BLaER1 treated with 17β-estradiol and CSF1 and Interleukin-3, amounts not matched to agents 10 nM and 100 nM (cell line): Measurements from ENCODE around the gene EDAR.

Experiments
- H3K27ac ChIP-seq, 11 experiments: shearing (Covaris generic); formaldehyde crosslinking; 2 replicates each; pipeline ENCODE4 v1.8.1; 2022
- H3K27me3 ChIP-seq, 11 experiments: shearing (Covaris generic); formaldehyde crosslinking; 2 replicates each; pipeline ENCODE4 v1.8.1; 2022
- H3K36me3 ChIP-seq, 11 experiments: shearing (Covaris generic); formaldehyde crosslinking; 2 replicates each; pipeline ENCODE4 v1.8.1; 2022
- H3K4me1 ChIP-seq, 10 experiments: shearing (Covaris generic); formaldehyde crosslinking; 2 replicates each; pipeline ENCODE4 v1.8.1; 2022
- H3K4me2 ChIP-seq, 11 experiments: shearing (Covaris generic); formaldehyde crosslinking; 2 replicates each; pipeline ENCODE4 v1.8.1; 2022
- H3K4me3 ChIP-seq, 10 experiments: shearing (Covaris generic); formaldehyde crosslinking; 2 replicates each; pipeline ENCODE4 v1.8.1; 2022
- H3K9ac ChIP-seq, 11 experiments: shearing (Covaris generic); formaldehyde crosslinking; 2 replicates each; pipeline ENCODE4 v1.8.1; 2022
- H3K9me3 ChIP-seq, 11 experiments: shearing (Covaris generic); formaldehyde crosslinking; replicated peaks in 1 of 11; 2 replicates each; pipeline ENCODE4 v1.8.1; 2022
- H4K20me1 ChIP-seq, 11 experiments: shearing (Covaris generic); formaldehyde crosslinking; 2 replicates each; pipeline ENCODE4 v1.8.1; 2022
- Cebpa-rat ChIP-seq, 11 experiments: shearing (Covaris generic); IDR thresholded peaks; 2 replicates each; pipeline ENCODE4 v1.8.1; 2022

The EDAR gene

DNA sequence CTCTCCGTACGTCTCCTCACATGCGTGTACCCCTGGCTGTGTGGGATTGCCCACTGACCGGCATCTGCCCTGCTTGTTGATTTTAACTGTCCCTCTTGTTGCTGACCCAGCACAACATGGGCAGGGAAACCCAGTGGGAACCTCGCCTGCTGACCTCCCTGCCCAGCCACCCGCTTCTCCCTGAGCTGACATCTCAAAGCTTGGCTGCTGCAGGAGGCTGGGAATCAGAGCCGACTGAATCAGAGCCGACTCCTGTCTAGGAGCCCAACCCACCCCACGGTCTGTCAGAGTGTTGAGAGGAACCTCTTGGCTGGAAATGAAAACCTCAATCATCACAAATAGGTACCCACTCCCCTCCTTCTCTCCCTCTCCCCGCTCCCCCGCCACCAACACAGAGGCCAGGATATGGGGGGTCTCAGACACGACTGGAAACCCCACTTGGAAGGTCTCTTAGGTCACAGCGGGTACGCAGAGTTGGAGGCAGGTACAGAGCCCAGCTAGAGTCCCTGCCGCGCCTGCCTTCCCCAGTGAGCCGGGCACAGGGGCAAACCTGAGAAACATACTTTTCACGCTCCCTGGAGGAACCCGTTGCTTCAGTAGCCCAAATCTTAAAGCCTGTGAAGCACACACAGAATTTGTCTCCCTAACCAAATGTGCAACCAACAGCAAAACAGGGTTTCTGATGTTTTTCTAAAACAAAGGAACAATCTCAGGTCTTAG is 784 bp downstream of the EDAR start:
- H3K4me3 ChIP-seq, result no peak overlapping the region
- no peaks in the 10 kb centered on the region for H3K27me3 ChIP-seq
- no peak overlapping the region for H3K9ac ChIP-seq
- 0 out of 20 replicates have a peak, but pooled peaks cover 0 to 5% (median 0%) of the 10 kb centered on the region in 10 experiments for H3K4me1 ChIP-seq
- no peak overlapping the region for H3K4me2 ChIP-seq
- H3K9me3 ChIP-seq, result no peaks in the 10 kb centered on the region
- TF ChIP-seq Cebpa-rat (IDR thresholded peaks at IDR 0.05), result no peak
- H3K27ac ChIP-seq, result no peak overlapping the region
- H4K20me1 ChIP-seq, result no peaks in the 10 kb centered on the region
- no peaks in the 10 kb centered on the region for H3K36me3 ChIP-seq

GRCh38 chr2:108986916-108987510 is 2.0 kb downstream of the EDAR start:
- H3K36me3 ChIP-seq, result no peaks in the 10 kb centered on the region
- H3K9me3 ChIP-seq, result no peaks in the 10 kb centered on the region
- TF ChIP-seq Cebpa-rat (IDR thresholded peaks at IDR 0.05), result no peak
- H3K4me3 ChIP-seq, result no peak overlapping the region
- H3K27me3 ChIP-seq, result no peaks in the 10 kb centered on the region
- no peak overlapping the region for H3K9ac ChIP-seq
- no peak overlapping the region for H3K4me2 ChIP-seq
- no peak overlapping the region for H3K27ac ChIP-seq
- no peaks in the 10 kb centered on the region for H4K20me1 ChIP-seq
- 0 out of 20 replicates have a peak, but pooled peaks cover 0 to 5% (median 0%) of the 10 kb centered on the region in 10 experiments for H3K4me1 ChIP-seq

GRCh38 chr2:108983610-108984009 is 5.4 kb downstream of the EDAR start:
- Histone ChIP-seq H3K4me1 (peaks cover 0 to 8% (median 0%) of the 10 kb centered on the region in 10 experiments; a peak in 5 of 20 replicates), H3K9ac (no peak overlapping the region), H3K4me2 (no peak overlapping the region), H3K9me3 (no peaks in the 10 kb centered on the region), H3K27ac (no peak overlapping the region), H3K4me3 (no peak overlapping the region), H3K36me3 (no peaks in the 10 kb centered on the region), H3K27me3 (no peaks in the 10 kb centered on the region), H4K20me1 (no peaks in the 10 kb centered on the region)
- no peak for TF ChIP-seq Cebpa-rat (IDR thresholded peaks at IDR 0.05)

DNA sequence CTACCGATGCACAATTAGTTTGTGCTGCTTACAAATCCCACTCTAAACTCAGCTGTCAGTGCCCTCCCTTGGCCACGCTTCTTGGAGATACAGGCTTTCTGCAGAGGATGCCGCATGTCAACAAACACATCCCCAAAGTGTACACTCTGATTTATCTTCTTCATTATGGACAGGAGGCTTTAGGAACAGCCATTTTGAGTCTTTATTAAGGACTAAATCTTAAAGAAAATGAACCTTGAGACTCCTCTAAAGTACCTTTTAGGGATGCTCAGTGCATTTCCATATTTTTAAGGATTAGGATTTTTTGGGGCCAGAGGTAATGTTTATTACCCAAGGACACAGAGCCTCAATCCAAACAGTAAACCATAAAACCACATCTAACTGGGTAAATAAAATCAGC is 6.0 kb downstream of the EDAR start:
- H3K9ac ChIP-seq, result no peak overlapping the region
- H3K9me3 ChIP-seq, result no peaks in the 10 kb centered on the region
- H3K27ac ChIP-seq, result no peak overlapping the region
- no peaks in the 10 kb centered on the region for H3K36me3 ChIP-seq
- no peaks in the 10 kb centered on the region for H3K27me3 ChIP-seq
- no peaks in the 10 kb centered on the region for H4K20me1 ChIP-seq
- TF ChIP-seq Cebpa-rat (IDR thresholded peaks at IDR 0.05), result no peak
- H3K4me2 ChIP-seq, result no peak overlapping the region
- H3K4me1 ChIP-seq, result peaks cover 0 to 8% (median 0%) of the 10 kb centered on the region in 10 experiments; a peak in 5 of 20 replicates
- H3K4me3 ChIP-seq, result no peak overlapping the region

DNA sequence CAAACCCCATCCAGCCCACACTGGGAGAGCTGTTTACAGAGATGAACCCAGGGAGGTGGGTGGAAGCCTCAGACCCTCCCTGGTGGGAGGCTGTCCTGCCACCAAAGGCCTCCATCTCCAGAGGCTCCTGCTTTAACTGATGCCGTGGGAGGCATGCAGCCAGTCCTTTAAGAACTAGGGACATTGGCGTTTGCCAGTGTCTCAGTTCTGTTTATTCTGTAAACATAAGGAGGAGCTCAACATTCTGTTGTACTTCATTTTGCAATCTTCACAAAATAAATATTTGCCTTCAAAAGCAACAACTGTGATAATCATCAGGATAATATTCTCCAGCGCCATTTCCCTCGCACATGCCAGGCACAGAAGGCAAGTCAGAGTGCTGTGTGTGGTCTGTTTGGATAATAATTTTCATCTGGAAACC is 6.8 kb downstream of the EDAR start:
- Histone ChIP-seq H4K20me1 (no peaks in the 10 kb centered on the region), H3K27ac (no peak overlapping the region), H3K4me1 (peaks cover 0 to 8% (median 0%) of the 10 kb centered on the region in 10 experiments; a peak in 5 of 20 replicates), H3K9ac (no peak overlapping the region), H3K27me3 (no peaks in the 10 kb centered on the region), H3K9me3 (no peaks in the 10 kb centered on the region), H3K36me3 (no peaks in the 10 kb centered on the region), H3K4me2 (no peak overlapping the region), H3K4me3 (no peak overlapping the region)
- TF ChIP-seq Cebpa-rat (IDR thresholded peaks at IDR 0.05), result no peak

GRCh38 chr2:108981846-108982245 is 7.2 kb downstream of the EDAR start:
- Histone ChIP-seq H3K4me3 (no peak overlapping the region), H3K27me3 (no peaks in the 10 kb centered on the region), H3K4me1 (peaks cover 0 to 8% (median 0%) of the 10 kb centered on the region in 10 experiments; a peak in 5 of 20 replicates), H3K9me3 (no peaks in the 10 kb centered on the region), H3K36me3 (no peaks in the 10 kb centered on the region), H4K20me1 (no peaks in the 10 kb centered on the region), H3K27ac (no peak overlapping the region), H3K9ac (no peak overlapping the region), H3K4me2 (no peak overlapping the region)
- TF ChIP-seq Cebpa-rat (IDR thresholded peaks at IDR 0.05), result no peak

DNA sequence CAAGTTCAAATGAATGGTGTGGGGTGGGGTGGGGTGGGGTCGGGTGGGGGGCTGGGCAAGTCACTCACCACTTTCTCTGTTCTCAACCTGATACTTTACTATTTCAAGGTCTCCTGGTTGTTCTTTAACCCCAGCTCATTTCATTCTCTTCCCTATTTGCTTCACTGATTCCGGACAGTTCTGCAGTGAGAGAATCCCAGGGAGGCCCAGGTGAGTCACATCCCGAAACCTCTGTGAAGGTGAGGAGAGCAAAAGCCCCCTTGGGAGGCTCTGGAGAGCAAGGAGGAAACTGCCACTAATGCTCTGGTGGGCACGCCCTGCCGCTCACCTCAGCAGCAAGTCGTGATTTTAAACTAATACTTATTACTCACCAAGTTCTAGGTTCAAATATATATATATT is 8.9 kb downstream of the EDAR start:
- Histone ChIP-seq H3K9ac (no peak overlapping the region), H3K4me2 (no peak overlapping the region), H4K20me1 (no peaks in the 10 kb centered on the region), H3K4me3 (no peak overlapping the region), H3K27ac (no peak overlapping the region), H3K27me3 (no peaks in the 10 kb centered on the region), H3K4me1 (peaks cover 0 to 8% (median 0%) of the 10 kb centered on the region in 10 experiments; a peak in 5 of 20 replicates), H3K9me3 (no peaks in the 10 kb centered on the region), H3K36me3 (no peaks in the 10 kb centered on the region)
- no peak for TF ChIP-seq Cebpa-rat (IDR thresholded peaks at IDR 0.05)

DNA sequence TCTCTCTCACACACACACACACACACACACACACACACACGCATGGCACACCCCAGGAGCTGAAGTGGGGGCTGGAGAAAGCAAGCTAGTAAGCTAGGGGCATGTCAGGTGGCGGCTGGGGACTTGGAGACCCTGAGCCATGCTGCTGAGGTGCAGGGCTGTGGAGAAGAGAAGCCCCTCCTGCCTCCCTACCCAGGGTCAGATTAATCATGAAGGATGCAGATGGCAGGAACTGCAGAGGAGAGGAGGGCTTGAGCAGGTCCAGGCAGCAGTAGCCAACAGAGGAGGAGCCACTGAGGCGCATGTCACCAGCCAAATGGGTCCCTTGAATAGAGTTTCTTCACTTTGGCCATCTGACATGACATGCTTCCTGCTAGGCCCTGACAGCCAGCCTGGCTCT is 9.6 kb downstream of the EDAR start:
- no peak for TF ChIP-seq Cebpa-rat (IDR thresholded peaks at IDR 0.05)
- Histone ChIP-seq H3K4me2 (no peak overlapping the region), H4K20me1 (no peaks in the 10 kb centered on the region), H3K4me3 (no peak overlapping the region), H3K9me3 (no peaks in the 10 kb centered on the region), H3K36me3 (no peaks in the 10 kb centered on the region), H3K27ac (no peak overlapping the region), H3K4me1 (peaks cover 0 to 12% (median 5%) of the 10 kb centered on the region in 10 experiments; a peak in 6 of 20 replicates), H3K9ac (no peak overlapping the region), H3K27me3 (no peaks in the 10 kb centered on the region)

DNA sequence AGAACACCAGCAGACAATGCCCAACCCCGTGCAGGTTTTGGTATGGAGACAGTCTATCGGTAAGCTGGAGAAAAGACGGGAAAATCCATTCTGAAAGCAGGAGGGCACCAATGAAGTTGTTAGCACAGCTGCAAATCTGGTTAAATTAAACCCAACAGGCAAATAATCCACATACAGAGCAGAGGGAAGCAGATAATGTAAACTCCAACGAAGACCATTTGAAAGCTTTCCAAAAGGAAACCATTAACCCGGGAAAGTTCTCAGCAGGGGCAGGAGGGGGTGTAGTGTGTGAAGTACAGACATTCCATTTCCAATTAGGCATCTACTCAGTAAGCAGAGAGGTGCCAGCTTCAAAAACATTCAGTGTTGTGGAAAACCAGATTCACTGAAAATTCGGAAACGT is 10.3 kb downstream of the EDAR start:
- Histone ChIP-seq H3K4me3 (no peak overlapping the region), H3K27ac (no peak overlapping the region), H3K4me1 (peaks cover 0 to 16% (median 6%) of the 10 kb centered on the region in 10 experiments; a peak in 6 of 20 replicates), H3K27me3 (no peaks in the 10 kb centered on the region), H3K4me2 (no peak overlapping the region), H3K9me3 (no peaks in the 10 kb centered on the region), H4K20me1 (no peaks in the 10 kb centered on the region), H3K36me3 (no peaks in the 10 kb centered on the region), H3K9ac (no peak overlapping the region)
- no peak for TF ChIP-seq Cebpa-rat (IDR thresholded peaks at IDR 0.05)
